HEK293 (cell line): ENCODE data around the gene KLHDC8B.
"Not testable (repeated sequence)": the region's sequence is repeated elsewhere in the genome, so short reads cannot be mapped to it uniquely, and the experiment has no call there.

Source experiments
- CTCF ChIA-PET: fragments of 350-600 bp; formaldehyde crosslinking; extraction: SDS; loops from one replicate; lab custom pipeline; 2021; ENCODE audit warnings: antibody characterized with exemption; lab: Yijun Ruan, JAX
- POLR2A ChIA-PET: fragments of 300-600 bp; formaldehyde crosslinking; extraction: SDS; loops from one replicate; lab custom pipeline; 2020; ENCODE audit warnings: antibody characterized with exemption, inconsistent platforms; lab: Yijun Ruan, JAX
- H3K27ac ChIP-seq: fragments of 200-500 bp; sonication (Bioruptor generic); 2 replicates; pipeline ENCODE4 v1.5.1; 2014; ENCODE audit warnings: low read depth, low read length, control low read depth, inconsistent platforms; ENCODE audit errors: extremely low read depth
- H3K36me3 ChIP-seq, 2 experiments: fragments of 200-500 bp in 1 of 2; sonication (Bioruptor generic) in 1 of 2; 1 replicate in 1 of 2; 2 replicates in 1 of 2; pipeline ENCODE4 v1.5.1; 2014 to 2017; ENCODE audit warnings: inconsistent platforms in 2 of 2, low read length in 2 of 2; ENCODE audit not compliant: control insufficient read depth in 2 of 2, insufficient read depth in 1 of 2
- H3K4me1 ChIP-seq: fragments of 200-500 bp; sonication (Bioruptor generic); 2 replicates; pipeline ENCODE4 v1.5.1; 2014; ENCODE audit warnings: mild to moderate bottlenecking, low read length, inconsistent platforms; ENCODE audit not compliant: control insufficient read depth, insufficient read depth
- H3K4me3 ChIP-seq: 2 replicates; pipeline ENCODE4 v1.5.1; 2011; ENCODE audit warnings: low read depth, mild to moderate bottlenecking, control low read depth, low read length, moderate library complexity
- H3K9me3 ChIP-seq: fragments of 200-500 bp; sonication (Bioruptor generic); 2 replicates; pipeline ENCODE4 v1.5.1; 2014; ENCODE audit warnings: low read depth, low read length, inconsistent platforms; ENCODE audit not compliant: control insufficient read depth, insufficient read depth
- KLF1 ChIP-seq: fragments of 450-650 bp; formaldehyde crosslinking; IDR thresholded peaks from 2 replicates; pipeline ENCODE4 v1.5.1; 2016; ENCODE audit warnings: missing biosample characterization, missing genetic modification characterization
- OVOL3 ChIP-seq: fragments of 450-650 bp; formaldehyde crosslinking; IDR thresholded peaks from 2 replicates; pipeline ENCODE4 v1.5.1; 2016; ENCODE audit warnings: missing biosample characterization, missing genetic modification characterization
- PRDM1 ChIP-seq: fragments of 450-650 bp; formaldehyde crosslinking; IDR thresholded peaks from 2 replicates; pipeline ENCODE4; 2016; ENCODE audit warnings: missing biosample characterization, missing genetic modification characterization
- SALL2 ChIP-seq: fragments of 450-650 bp; formaldehyde crosslinking; IDR thresholded peaks from 2 replicates; pipeline ENCODE4 v1.5.0; 2017; ENCODE audit warnings: missing biosample characterization, mild to moderate bottlenecking, missing genetic modification characterization, borderline replicate concordance
- SETDB1 ChIP-seq: IDR thresholded peaks from one replicate; pipeline ENCODE4 v1.6.1; 2017; ENCODE audit warnings: mild to moderate bottlenecking, low read length, moderate library complexity, mixed read lengths; ENCODE audit not compliant: insufficient read length
- TRIM28 ChIP-seq: IDR thresholded peaks from 2 replicates; pipeline ENCODE4 v1.6.1; 2011; ENCODE audit warnings: low read length, control low read depth, borderline replicate concordance
- YY1 ChIP-seq: fragments of 450-650 bp; formaldehyde crosslinking; IDR thresholded peaks from 2 replicates; pipeline ENCODE4 v1.5.1; 2018; ENCODE audit warnings: missing biosample characterization, missing genetic modification characterization
- ZNF10 ChIP-seq: fragments of 450-650 bp; formaldehyde crosslinking; IDR thresholded peaks from 2 replicates; pipeline ENCODE4 v1.5.1; 2017; ENCODE audit warnings: missing biosample characterization, missing genetic modification characterization
- ZNF133 ChIP-seq: fragments of 450-650 bp; formaldehyde crosslinking; IDR thresholded peaks from 2 replicates; pipeline ENCODE4 v1.5.1; 2016; ENCODE audit warnings: missing biosample characterization, missing genetic modification characterization
- ZNF146 ChIP-seq: fragments of 450-650 bp; formaldehyde crosslinking; IDR thresholded peaks from 2 replicates; pipeline ENCODE4 v1.5.1; 2016; ENCODE audit warnings: missing biosample characterization, missing genetic modification characterization
- ZNF214 ChIP-seq: fragments of 450-650 bp; formaldehyde crosslinking; IDR thresholded peaks from 2 replicates; pipeline ENCODE4 v1.5.1; 2017; ENCODE audit warnings: missing biosample characterization, mild to moderate bottlenecking, missing genetic modification characterization, borderline replicate concordance
- ZNF266 ChIP-seq: fragments of 450-650 bp; formaldehyde crosslinking; IDR thresholded peaks from 2 replicates; pipeline ENCODE4 v1.5.1; 2016; ENCODE audit warnings: missing biosample characterization, missing genetic modification characterization, low read depth
- ZNF394 ChIP-seq: fragments of 450-650 bp; formaldehyde crosslinking; IDR thresholded peaks from 2 replicates; pipeline ENCODE4 v1.5.1; 2016; ENCODE audit warnings: missing biosample characterization, missing genetic modification characterization, mild to moderate bottlenecking, moderate library complexity, borderline replicate concordance
- ZNF571 ChIP-seq: fragments of 450-650 bp; formaldehyde crosslinking; IDR thresholded peaks from 2 replicates; pipeline ENCODE4 v1.5.0; 2017; ENCODE audit warnings: missing biosample characterization, missing genetic modification characterization
- ZNF624 ChIP-seq: fragments of 450-650 bp; formaldehyde crosslinking; IDR thresholded peaks from 2 replicates; pipeline ENCODE4 v1.5.1; 2017; ENCODE audit warnings: missing biosample characterization, missing genetic modification characterization
- ZNF658 ChIP-seq: fragments of 450-650 bp; formaldehyde crosslinking; IDR thresholded peaks from 2 replicates; pipeline ENCODE4; 2016; ENCODE audit warnings: missing biosample characterization, missing genetic modification characterization
- ZNF776 ChIP-seq: fragments of 450-650 bp; formaldehyde crosslinking; IDR thresholded peaks from 2 replicates; pipeline ENCODE4 v1.5.0; 2017; ENCODE audit warnings: missing biosample characterization, missing genetic modification characterization, borderline replicate concordance
- TF ChIP-seq, protein P1 (sequence below): fragments of 450-650 bp; IDR thresholded peaks from 2 replicates; pipeline ENCODE4 v1.5.1; 2018; ENCODE audit warnings: missing biosample characterization, mild to moderate bottlenecking, missing genetic modification characterization

KLHDC8B gene

GRCh38 chr3:49213541-49213943 lies 42.1 kb downstream of the KLHDC8B start (continued):
- TF ChIP-seq, protein P1, sequence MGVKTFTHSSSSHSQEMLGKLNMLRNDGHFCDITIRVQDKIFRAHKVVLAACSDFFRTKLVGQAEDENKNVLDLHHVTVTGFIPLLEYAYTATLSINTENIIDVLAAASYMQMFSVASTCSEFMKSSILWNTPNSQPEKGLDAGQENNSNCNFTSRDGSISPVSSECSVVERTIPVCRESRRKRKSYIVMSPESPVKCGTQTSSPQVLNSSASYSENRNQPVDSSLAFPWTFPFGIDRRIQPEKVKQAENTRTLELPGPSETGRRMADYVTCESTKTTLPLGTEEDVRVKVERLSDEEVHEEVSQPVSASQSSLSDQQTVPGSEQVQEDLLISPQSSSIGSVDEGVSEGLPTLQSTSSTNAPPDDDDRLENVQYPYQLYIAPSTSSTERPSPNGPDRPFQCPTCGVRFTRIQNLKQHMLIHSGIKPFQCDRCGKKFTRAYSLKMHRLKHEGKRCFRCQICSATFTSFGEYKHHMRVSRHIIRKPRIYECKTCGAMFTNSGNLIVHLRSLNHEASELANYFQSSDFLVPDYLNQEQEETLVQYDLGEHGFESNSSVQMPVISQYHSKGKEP (tag by site-specific recombination), result no peak
- TF ChIP-seq ZNF624 (tag by site-specific recombination) (no peak), YY1 (tag by site-specific recombination) (no peak), ZNF571 (tag by site-specific recombination) (no peak), SETDB1 (no peak), PRDM1 (tag by site-specific recombination) (no peak), ZNF10 (tag by site-specific recombination) (no peak), KLF1 (tag by site-specific recombination) (no peak), OVOL3 (tag by site-specific recombination) (no peak), SALL2 (no peak), ZNF266 (no peak)
- TF ChIP-seq, all 188 proteins: peak for 0

DNA sequence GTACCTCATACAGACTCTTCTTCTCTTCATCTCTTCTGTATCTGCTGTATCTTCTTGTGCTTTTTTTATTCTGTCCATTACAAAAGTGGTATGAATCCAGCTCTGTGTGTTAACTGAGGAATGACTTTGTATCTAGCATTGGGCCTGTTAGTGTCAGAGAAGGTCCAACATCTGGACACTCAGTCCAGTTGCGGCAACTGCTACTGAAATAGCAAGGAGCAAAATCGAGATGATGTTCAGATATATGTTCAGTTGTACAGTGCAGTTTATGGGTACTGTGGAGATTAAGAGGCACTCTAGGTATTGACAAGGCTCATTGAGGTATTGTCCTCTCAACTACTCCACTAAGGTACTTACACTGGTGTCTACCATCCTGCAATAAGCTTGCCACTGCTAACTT lies 42.6 kb downstream of the KLHDC8B start:
- POLR2A ChIA-PET, result no interaction called here
- TF ChIP-seq ZNF133, result peak; percentile 94
- no peak for TF ChIP-seq ZNF214 (tag by site-specific recombination)
- peak; percentile 49 for TF ChIP-seq SETDB1
- TF ChIP-seq TRIM28, result 0 out of 2 replicates have a peak, but pooled peaks have one; percentile 84
- TF ChIP-seq ZNF776, result no peak
- TF ChIP-seq ZNF658 (tag by site-specific recombination), result no peak
- no peak for TF ChIP-seq ZNF394
- TF ChIP-seq, all 188 proteins: peak for 3
- H3K4me3 ChIP-seq, result no peak overlapping the region
- H3K4me1 ChIP-seq, result no peaks in the 10 kb centered on the region
- CTCF ChIA-PET, result no interaction called here
- H3K27ac ChIP-seq, result no peak overlapping the region
- no peaks in the 10 kb centered on the region for H3K9me3 ChIP-seq
- H3K36me3 ChIP-seq, result no peaks in the 10 kb centered on the region

DNA sequence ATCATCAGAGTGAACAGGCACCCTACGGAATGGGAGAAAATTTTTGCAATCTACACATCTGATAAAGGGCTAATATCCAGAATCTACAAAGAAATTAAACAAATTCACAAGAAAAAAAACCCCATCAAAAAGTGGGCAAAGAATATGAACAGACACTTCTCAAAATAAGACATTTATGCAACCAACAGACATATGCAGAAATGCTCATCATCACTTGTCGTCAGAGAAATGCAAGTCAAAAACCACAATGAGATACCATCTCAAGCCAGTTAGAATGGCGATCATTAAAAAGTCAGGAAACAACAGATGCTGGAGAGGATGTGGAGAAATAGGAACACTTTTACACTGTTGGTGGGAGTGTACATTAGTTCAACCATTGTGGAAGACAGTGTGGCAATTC lies 45.3 kb downstream of the KLHDC8B start:
- H3K4me3 ChIP-seq, CTCF ChIA-PET, H3K4me1 ChIP-seq, H3K36me3 ChIP-seq, H3K27ac ChIP-seq, H3K9me3 ChIP-seq, POLR2A ChIA-PET: not testable (repeated sequence)

GRCh38 chr3:49217108-49217507 lies 45.7 kb downstream of the KLHDC8B start:
- POLR2A ChIA-PET, H3K36me3 ChIP-seq, H3K4me3 ChIP-seq, H3K27ac ChIP-seq, H3K9me3 ChIP-seq, H3K4me1 ChIP-seq: not testable (repeated sequence)
- CTCF ChIA-PET, result interaction anchor here (0.6 kb wide), 1 partner anchor 46 kb away, joined by 3 read pairs; the partner anchor contains the start of gene KLHDC8B
- peak; percentile 85 for TF ChIP-seq ZNF146 (tag by site-specific recombination)
